Measurements from ENCODE around the gene SMC3. TPM values are rescaled to one million over a fixed set of nuclear protein-coding genes. Genes with fewer than 3 reads are reported as not detected.

The SMC3 gene
- total RNA-seq, 1 donor from 2014 or later = 18.3 TPM

DNA sequence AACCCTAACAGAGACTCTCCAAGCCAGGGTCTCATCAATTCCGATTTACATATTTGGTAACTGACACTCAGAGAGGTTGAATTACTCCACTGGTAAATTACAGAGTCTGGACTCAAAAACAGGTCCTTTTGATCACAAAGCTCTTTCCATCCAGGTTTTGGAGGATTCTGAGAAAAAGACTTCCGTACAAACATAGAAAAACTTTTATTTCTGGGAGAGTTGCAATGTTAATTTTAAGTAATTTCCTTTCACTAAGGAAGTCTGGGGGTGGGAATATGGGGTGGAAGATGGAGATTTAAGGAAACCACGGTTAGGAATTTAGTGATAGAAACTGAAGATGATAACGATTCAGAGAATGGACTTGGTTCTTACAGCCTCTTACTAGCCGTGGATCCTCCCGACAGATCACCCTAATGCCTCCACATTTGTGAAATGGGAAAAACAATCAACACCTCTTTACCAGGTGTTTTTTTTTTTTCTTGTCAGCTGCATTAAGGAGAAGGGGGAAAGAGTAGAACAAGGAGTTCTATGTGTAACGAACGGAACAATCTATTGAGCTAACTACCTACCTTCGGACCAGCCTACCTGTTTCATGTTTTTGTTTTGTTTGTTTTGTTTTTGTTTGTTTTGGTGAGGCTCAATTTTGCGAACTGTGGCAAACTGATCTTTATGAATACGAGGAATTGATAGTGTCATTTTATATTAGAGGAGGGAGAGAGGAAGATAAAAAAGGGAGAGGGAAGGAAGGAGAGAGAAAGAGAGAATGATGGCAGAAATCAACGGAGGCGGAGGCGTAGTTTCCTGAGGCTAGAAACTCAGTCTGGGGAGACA lies 74.9 kb downstream of the SMC3 start:
- Histone ChIP-seq H3K4me1 (ENCODE audit: control insufficient read depth in 3 of 3, insufficient read depth in 3 of 3, low read length in 3 of 3) (peaks cover 12 to 19% (median 14%) of the 10 kb centered on the region in 3 donors), H3K36me3 (ENCODE audit: control insufficient read depth in 3 of 3, insufficient read depth in 3 of 3, low read length in 3 of 3) (no peaks in the 10 kb centered on the region), H3K27me3 (ENCODE audit: control insufficient read depth in 3 of 3, insufficient read depth in 3 of 3, low read length in 3 of 3) (peaks cover 0 to 5% (median 3%) of the 10 kb centered on the region in 3 donors), H3K9ac (ENCODE audit: low read depth in 1 of 3, low read length in 3 of 3) (peak overlapping the region in 1 of 3 donors; percentile 77), H3K27ac (ENCODE audit: low read depth, low read length) (peak overlapping the region; percentile 81), H3K9me3 (ENCODE audit: control insufficient read depth in 3 of 3, low read length in 3 of 3) (no peaks in the 10 kb centered on the region), H3K4me3 (ENCODE audit: low read length in 3 of 3) (peak overlapping the region in 1 of 3 donors; percentile 84)

- Histone ChIP-seq H3K36me3 (ENCODE audit: control insufficient read depth in 3 of 3, insufficient read depth in 3 of 3, low read length in 3 of 3) (no peaks in the 10 kb centered on the region), H3K27me3 (ENCODE audit: control insufficient read depth in 3 of 3, insufficient read depth in 3 of 3, low read length in 3 of 3) (peaks cover 0 to 5% (median 3%) of the 10 kb centered on the region in 3 donors)
Measured at GRCh38 chr10:110643035-110643652, 75.6 kb downstream of the SMC3 start.

DNA sequence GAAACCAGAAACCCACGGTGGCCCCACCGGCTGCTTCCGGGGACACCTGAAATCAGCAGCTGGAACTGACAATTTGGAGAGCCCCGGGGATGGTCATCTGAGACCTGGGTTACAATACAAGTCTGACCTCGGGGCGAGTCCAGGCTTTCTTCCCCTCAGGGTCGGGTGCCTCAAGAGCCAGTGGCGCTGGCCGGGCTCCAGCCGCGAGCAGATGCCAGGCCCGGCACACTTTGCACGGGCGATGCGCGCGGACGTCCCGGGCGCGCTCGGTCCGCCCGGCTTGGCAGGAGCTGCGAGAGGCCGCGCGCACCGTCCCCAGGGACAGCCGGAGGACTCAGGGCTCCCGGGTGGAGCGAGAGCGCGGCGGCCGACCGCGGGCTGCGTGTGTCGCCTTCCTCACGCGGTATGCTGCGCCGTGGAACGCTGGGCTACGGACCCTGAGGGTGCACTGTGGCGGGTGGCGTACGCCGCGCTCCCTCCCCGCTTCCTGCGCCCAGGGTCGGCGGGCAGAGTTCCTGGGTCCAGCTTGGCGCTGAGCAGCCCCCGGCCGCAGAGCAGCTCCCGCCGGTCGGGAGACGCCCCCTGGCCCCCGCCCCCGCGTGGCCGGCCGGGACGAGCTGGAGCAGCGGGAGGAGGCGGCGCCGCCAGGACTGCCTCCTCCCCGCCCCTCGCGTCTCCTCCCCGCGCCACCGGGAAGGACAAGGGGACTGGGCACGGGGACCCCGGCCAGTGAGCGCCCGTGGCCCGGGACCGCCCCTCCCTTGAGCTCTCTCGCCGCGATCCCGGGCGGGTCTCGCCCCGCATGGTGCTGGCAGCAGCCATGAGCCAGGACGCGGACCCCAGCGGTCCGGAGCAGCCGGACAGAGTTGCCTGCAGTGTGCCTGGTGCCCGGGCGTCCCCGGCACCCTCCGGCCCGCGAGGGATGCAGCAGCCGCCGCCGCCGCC lies 76.4 kb downstream of the SMC3 start, which contains the start of gene RBM20:
RBM20 (plus strand) TSS at position 684 of the 945 bp plus-strand sequence; CDS start at position 803, 119 bp downstream.
- peaks cover 6 to 13% (median 13%) of the 10 kb centered on the region in 3 donors for H3K4me1 ChIP-seq (ENCODE audit: control insufficient read depth in 3 of 3, insufficient read depth in 3 of 3, low read length in 3 of 3)
- peaks cover 0 to 5% (median 3%) of the 10 kb centered on the region in 3 donors for H3K27me3 ChIP-seq (ENCODE audit: control insufficient read depth in 3 of 3, insufficient read depth in 3 of 3, low read length in 3 of 3)
- H3K36me3 ChIP-seq (ENCODE audit: control insufficient read depth in 3 of 3, insufficient read depth in 3 of 3, low read length in 3 of 3) = no peaks in the 10 kb centered on the region
- H3K4me3 ChIP-seq (ENCODE audit: low read length in 3 of 3) = peak within 1 kb of the TSS; percentile 76 to 84 (median 80)
- peak within 1 kb of the TSS; percentile 81 for H3K27ac ChIP-seq (ENCODE audit: low read depth, low read length)
- peak within 1 kb of the TSS; percentile 77 to 89 (median 87) for H3K9ac ChIP-seq (ENCODE audit: low read depth in 1 of 3, low read length in 3 of 3)
- H3K9me3 ChIP-seq (ENCODE audit: control insufficient read depth in 3 of 3, low read length in 3 of 3) = no peaks in the 10 kb centered on the region

More at GRCh38 chr10:110643035-110643652, 75.6 kb downstream of the SMC3 start:
- Histone ChIP-seq H3K27ac (ENCODE audit: low read depth, low read length) (peak overlapping the region; percentile 81), H3K9me3 (ENCODE audit: control insufficient read depth in 3 of 3, low read length in 3 of 3) (no peaks in the 10 kb centered on the region), H3K4me3 (ENCODE audit: low read length in 3 of 3) (peak overlapping the region; percentile 76 to 84 (median 80)), H3K9ac (ENCODE audit: low read depth in 1 of 3, low read length in 3 of 3) (peak overlapping the region; percentile 77 to 89 (median 87)), H3K4me1 (ENCODE audit: control insufficient read depth in 3 of 3, insufficient read depth in 3 of 3, low read length in 3 of 3) (peaks cover 6 to 13% (median 10%) of the 10 kb centered on the region in 3 donors)

DNA sequence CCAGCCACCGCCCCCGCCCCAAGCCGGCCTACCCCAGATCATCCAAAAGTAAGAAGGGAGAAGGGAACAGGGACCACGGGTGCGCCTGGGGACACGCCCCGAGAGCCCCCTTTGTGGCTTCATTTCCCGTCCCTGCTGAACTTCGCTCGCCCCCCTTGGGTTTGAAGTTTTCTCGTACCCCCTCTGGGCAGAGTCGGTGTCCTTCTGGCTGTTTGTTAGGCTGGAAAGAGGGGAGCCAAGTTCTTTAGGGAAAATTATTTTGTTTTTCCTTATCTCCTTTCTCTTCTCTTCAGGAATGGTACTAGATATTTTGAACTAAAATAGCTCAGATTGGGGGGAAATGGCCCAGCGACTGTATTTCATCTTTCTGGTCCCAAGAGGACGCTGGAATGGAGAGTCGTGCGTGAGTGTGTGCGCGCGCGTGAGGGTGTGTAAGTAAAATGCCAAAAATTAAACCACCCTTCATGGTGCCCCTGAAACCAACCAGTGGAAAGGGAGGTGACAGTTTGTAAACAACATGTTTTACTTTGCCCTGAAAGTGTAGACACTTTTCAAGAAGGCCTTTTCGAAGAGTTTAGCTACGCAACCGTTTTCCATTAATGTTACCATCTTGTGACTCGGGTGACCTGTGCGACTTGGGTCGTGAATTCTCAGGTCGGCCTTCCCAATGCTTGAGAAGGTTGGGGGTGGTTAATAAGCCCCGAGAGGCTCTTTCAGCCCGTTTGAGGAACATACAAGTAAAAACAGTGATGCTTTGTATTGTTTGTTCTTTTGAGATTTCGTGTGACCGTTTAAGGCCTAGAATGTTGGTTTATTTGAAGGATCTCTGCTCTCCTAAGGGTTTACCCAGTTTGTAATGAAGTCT lies 77.3 kb downstream of the SMC3 start:
- H3K9ac ChIP-seq (ENCODE audit: low read depth in 1 of 3, low read length in 3 of 3) = peak overlapping the region; percentile 65 to 89 (median 87)
- H3K9me3 ChIP-seq (ENCODE audit: control insufficient read depth in 3 of 3, low read length in 3 of 3) = no peaks in the 10 kb centered on the region
- H3K4me1 ChIP-seq (ENCODE audit: control insufficient read depth in 3 of 3, insufficient read depth in 3 of 3, low read length in 3 of 3) = peaks cover 6 to 20% (median 16%) of the 10 kb centered on the region in 3 donors
- H3K36me3 ChIP-seq (ENCODE audit: control insufficient read depth in 3 of 3, insufficient read depth in 3 of 3, low read length in 3 of 3) = no peaks in the 10 kb centered on the region
- peak overlapping the region; percentile 81 for H3K27ac ChIP-seq (ENCODE audit: low read depth, low read length)
- H3K4me3 ChIP-seq (ENCODE audit: low read length in 3 of 3) = peak overlapping the region; percentile 59 to 84 (median 80)
- H3K27me3 ChIP-seq (ENCODE audit: control insufficient read depth in 3 of 3, insufficient read depth in 3 of 3, low read length in 3 of 3) = peaks cover 0 to 5% (median 3%) of the 10 kb centered on the region in 3 donors

GRCh38 chr10:110646417-110647135 lies 79.1 kb downstream of the SMC3 start:
- H3K9ac ChIP-seq (ENCODE audit: low read depth in 1 of 3, low read length in 3 of 3) = no peak overlapping the region
- no peak overlapping the region for H3K27ac ChIP-seq (ENCODE audit: low read depth, low read length)
- H3K4me3 ChIP-seq (ENCODE audit: low read length in 3 of 3) = no peak overlapping the region
- peaks cover 10 to 30% (median 14%) of the 10 kb centered on the region in 3 donors for H3K4me1 ChIP-seq (ENCODE audit: control insufficient read depth in 3 of 3, insufficient read depth in 3 of 3, low read length in 3 of 3)
- no peaks in the 10 kb centered on the region for H3K9me3 ChIP-seq (ENCODE audit: control insufficient read depth in 3 of 3, low read length in 3 of 3)
- H3K27me3 ChIP-seq (ENCODE audit: control insufficient read depth in 3 of 3, insufficient read depth in 3 of 3, low read length in 3 of 3) = peaks cover 0 to 5% (median 3%) of the 10 kb centered on the region in 3 donors
- no peaks in the 10 kb centered on the region for H3K36me3 ChIP-seq (ENCODE audit: control insufficient read depth in 3 of 3, insufficient read depth in 3 of 3, low read length in 3 of 3)

- Histone ChIP-seq H3K4me1 (ENCODE audit: control insufficient read depth in 3 of 3, insufficient read depth in 3 of 3, low read length in 3 of 3) (peaks cover 14 to 35% (median 14%) of the 10 kb centered on the region in 3 donors), H3K4me3 (ENCODE audit: low read length in 3 of 3) (no peak overlapping the region), H3K27ac (ENCODE audit: low read depth, low read length) (no peak overlapping the region), H3K9me3 (ENCODE audit: control insufficient read depth in 3 of 3, low read length in 3 of 3) (no peaks in the 10 kb centered on the region), H3K9ac (ENCODE audit: low read depth in 1 of 3, low read length in 3 of 3) (no peak overlapping the region), H3K36me3 (ENCODE audit: control insufficient read depth in 3 of 3, insufficient read depth in 3 of 3, low read length in 3 of 3) (no peaks in the 10 kb centered on the region), H3K27me3 (ENCODE audit: control insufficient read depth in 3 of 3, insufficient read depth in 3 of 3, low read length in 3 of 3) (peaks cover 0 to 5% (median 3%) of the 10 kb centered on the region in 3 donors)
Measured at GRCh38 chr10:110647136-110647430, 79.6 kb downstream of the SMC3 start.

DNA sequence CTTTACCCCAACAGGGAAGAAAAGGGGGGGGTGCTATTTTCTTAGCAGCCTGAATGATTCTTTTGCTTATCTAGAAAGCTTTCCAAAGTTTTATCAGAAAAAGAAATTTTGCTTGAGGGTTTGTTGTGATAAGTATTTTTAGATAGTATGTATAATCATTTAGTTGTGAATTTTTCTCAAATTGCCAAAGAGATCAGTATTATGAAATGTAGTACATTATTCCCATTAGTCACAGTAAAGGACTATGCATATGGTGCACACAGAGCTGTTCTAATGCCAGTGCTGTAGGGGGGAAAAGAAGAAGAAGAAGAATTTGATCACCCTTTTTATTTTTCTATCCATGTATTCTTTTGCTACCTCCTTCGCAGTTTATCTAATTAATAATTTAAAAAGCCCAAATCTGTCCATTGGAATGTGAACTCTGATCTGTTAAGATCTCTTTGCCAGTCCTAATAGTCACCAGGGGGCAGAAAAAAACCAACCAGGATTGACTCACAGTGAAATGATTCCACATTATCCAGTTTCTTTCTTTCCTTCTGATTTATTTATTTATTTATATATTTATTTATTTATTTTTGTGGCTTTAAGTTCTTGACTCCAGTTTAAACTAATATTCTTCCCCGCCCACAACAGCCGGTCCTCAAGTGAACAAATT lies 81.3 kb downstream of the SMC3 start:
- Histone ChIP-seq H3K27me3 (ENCODE audit: control insufficient read depth in 3 of 3, insufficient read depth in 3 of 3, low read length in 3 of 3) (peaks cover 0 to 5% (median 3%) of the 10 kb centered on the region in 3 donors), H3K4me3 (ENCODE audit: low read length in 3 of 3) (no peak overlapping the region), H3K4me1 (ENCODE audit: control insufficient read depth in 3 of 3, insufficient read depth in 3 of 3, low read length in 3 of 3) (peaks cover 8 to 32% (median 13%) of the 10 kb centered on the region in 3 donors), H3K9ac (ENCODE audit: low read depth in 1 of 3, low read length in 3 of 3) (no peak overlapping the region), H3K27ac (ENCODE audit: low read depth, low read length) (no peak overlapping the region), H3K9me3 (ENCODE audit: control insufficient read depth in 3 of 3, low read length in 3 of 3) (no peaks in the 10 kb centered on the region), H3K36me3 (ENCODE audit: control insufficient read depth in 3 of 3, insufficient read depth in 3 of 3, low read length in 3 of 3) (no peaks in the 10 kb centered on the region)

All from skeletal muscle tissue (tissue), 4 donors.